GM19025 (cell line): Measurements from ENCODE around the gene NIPAL4.

Experiments
- ATAC-seq: cut with Tn5 transposase; IDR thresholded peaks from one replicate; pipeline ENCODE4 v1.9.1; 2021; ENCODE audit warnings: mild to moderate bottlenecking, low read depth, moderate library complexity; ENCODE audit not compliant: unreplicated experiment

The NIPAL4 gene

DNA sequence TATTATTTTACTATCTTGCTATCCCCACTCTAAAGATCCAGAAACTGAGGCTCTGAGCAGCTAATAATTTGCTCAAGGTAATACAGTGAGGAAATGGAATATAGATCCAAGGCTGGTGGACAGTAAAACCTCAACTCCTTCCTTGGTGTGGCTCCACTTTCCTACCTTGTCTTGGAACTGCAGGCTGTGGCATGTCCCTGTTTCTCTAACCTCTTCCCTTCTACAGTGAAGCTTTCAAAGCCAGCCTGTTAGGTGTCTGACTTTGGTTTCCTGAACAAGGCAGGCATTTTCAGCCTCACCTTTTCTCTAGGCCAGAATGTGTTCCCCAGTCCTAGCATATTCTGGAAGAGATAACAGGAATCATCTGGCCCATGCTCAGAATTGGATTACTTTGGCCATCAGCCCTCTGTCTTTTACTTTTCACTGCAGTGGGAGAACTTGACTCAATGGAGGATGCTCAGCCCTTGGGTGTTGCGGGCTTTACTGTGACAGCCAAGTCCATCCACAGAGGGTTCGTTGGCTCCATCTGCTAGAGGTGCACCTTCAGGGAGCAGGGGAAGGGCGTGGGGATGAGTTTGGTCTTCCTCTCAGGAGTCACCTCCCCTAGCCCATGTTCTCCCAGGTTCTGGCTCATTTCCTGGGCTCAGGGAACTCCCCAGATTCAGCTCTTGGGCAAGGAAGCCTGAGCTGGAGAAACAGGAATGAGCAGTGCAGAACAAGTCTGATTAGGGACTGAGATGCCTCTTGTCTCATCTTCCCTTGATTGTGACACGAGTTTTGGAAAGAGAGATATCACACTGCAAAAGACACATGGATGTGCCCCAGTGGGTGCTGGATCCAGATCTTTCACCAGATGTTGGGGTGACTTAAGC lies 1.1 kb downstream of the NIPAL4 start:
- no peak for ATAC-seq

DNA sequence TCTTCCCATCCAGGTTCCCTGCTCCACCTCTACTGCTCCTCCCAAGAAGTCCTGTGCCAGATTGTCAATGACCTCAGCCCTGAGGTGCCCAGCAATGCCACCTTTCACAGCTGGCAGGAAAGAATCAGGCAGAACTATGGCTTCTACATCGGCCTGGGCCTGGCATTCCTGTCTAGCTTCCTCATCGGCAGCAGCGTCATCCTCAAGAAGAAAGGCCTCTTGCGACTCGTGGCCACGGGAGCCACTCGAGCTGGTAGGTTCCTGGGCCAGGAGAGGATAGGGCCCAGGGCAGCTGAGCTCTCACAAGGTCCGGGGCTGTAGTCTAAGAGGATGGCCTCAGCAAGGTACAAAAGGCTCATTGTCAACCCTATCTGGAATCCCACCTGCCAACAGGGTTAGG lies 3.1 kb downstream of the NIPAL4 start:
- no peak for ATAC-seq

DNA sequence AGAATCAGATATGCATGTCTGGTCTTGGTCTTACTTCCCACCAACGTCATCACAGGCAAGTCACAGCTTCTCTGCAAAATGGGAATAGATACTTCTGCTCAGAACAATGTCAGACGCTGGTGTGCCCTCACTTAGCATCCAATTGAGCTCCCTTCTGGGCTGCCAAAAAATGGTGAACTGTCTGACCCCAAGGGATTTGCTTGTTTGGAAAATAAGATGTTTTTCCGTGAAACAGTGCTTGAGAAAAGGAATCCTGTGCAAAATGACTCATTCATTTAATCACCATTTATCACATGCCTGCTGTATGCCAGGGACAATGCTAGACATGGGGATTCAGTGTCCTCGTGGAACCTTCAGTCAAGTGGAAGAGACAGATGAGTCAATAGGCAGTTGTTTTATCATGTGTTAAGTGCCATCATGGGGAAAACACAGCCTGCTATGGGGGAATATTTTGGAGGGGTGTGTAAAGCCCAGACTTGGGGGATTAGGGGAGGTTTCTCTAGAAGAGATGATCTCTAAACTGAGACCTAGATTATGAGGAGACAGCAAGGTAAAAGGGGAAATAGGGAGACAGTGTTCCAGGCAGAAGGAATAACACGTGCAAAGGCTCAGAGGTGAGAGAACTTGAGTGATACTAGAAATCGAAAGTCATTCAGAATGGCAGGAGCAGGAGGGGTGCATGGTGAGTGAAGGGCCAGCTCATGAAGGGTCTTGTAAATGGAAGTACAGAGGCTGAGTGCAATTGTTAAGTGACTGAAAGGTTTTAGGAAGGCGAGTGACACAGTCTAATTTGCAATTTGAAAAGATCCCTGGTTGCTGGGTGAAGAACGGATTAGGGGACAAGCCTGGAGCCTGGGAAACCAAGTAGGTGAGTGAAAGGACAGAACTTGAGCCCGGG lies 3.9 kb downstream of the NIPAL4 start:
- ATAC-seq, result peak; percentile 1

GRCh38 chr5:157464519-157465171 lies 4.6 kb downstream of the NIPAL4 start:
- peak; percentile 77 for ATAC-seq

DNA sequence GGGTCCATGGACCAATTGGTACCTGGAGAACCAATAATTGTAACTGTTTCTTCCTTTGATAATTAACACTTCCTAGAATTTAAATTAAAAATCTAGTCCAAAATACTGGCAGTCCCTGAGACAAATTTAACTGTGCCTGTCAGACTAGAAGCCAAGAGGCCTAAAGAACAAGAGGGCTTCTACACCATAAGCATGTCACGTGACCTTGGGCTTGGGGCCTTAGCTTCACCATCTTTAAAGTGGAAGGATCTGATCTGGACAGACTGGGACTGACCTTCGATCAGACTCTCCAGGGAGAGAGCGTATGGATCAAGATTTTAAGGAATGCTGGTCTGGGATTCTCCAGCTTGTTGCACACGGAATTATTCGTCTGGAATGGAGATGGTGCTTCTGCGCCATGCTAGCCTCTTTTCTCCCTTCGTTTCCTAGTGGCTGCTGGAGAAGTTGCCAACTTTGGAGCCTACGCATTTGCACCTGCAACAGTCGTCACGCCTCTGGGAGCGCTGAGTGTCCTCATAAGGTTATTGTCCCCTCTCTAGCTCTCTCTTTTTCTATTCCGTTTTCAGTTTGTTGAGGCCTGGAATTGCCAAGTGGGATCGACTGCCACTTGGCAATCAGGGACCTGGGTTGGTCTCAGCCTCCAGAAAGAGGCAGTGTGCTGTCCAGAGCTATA lies 8.4 kb downstream of the NIPAL4 start:
- ATAC-seq, result no peak

GRCh38 chr5:157469073-157469472 lies 9.1 kb downstream of the NIPAL4 start:
- ATAC-seq, result no peak

DNA sequence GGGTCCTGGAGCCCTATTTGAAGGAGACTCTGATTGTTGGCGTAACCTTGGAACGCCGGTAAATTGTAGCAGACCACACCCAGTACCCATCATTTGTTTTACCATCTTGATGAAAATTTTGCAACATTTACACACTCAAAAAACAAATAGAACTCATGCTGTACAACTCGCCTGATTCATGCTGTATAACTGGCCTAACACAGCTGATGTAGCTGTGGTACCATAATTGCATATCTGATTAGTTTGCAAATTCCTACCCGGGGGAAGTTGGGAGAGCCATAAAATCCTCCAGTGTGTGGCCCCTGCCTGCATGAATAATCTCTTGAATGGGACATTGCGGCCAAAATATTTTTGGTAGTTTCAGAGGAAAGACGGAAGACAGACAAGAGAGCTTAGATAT lies 9.7 kb downstream of the NIPAL4 start:
- ATAC-seq, result no peak

- no peak for ATAC-seq
Measured at GRCh38 chr5:157470631-157471030, 10.6 kb downstream of the NIPAL4 start.

GRCh38 chr5:157471709-157472108 lies 11.7 kb downstream of the NIPAL4 start:
- no peak for ATAC-seq

GRCh38 chr5:157473383-157474320 lies 13.6 kb downstream of the NIPAL4 start:
- no peak for ATAC-seq

DNA sequence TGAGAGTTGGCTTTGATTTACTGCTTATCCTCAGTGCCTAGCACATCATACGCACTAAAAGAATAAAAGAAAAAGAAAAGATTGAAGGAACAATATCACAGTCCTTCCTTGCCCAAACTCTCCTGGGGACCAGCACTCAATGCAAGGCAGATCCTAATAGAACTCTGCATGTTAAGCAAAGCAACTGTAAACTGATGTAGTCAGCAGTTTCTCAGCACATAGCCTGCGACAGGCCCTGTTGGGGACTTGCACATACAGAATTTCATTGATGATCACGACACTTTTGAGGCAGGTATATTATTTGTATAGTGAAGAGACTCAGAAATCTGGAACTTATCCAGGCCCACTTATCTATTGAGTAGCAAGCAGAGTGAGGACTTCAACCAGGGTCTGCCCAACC lies 15.4 kb downstream of the NIPAL4 start:
- ATAC-seq, result no peak

DNA sequence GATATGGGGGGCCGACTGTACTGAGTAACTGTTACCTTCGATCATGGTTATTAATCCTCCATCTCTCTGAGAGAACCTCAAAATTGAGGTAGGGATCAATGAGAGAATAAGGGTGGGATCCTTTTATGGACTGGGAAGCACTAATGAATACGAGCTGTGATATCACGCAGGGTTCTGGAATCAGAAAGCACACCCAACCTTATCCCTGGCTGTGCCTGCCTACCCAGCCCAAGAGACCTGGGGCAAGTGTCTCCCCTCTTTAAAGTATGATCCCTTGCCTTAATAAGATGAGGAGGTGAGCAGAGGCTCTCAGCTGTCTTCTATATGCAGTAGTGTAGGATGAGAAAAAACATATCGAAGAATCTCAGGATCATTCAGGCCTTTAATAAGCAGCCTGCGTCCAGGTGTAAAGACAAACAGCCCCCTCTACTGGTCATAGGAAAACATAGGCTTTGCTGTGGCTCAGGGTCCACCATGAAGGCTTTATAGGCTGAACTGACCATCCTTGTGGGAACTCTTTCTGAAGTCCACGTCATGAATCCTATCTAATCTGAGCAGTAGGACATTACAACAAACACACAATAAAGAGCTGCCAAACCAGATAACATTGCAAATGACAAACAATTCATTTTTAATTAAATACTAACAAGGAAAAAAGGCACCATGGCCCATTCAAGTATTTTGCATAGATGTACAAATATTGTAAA lies 16.8 kb downstream of the NIPAL4 start:
- ATAC-seq, result no peak

GRCh38 chr5:157477814-157478494 lies 17.9 kb downstream of the NIPAL4 start:
- ATAC-seq, result no peak

GRCh38 chr5:157478726-157479125 lies 18.7 kb downstream of the NIPAL4 start:
- ATAC-seq, result no peak

DNA sequence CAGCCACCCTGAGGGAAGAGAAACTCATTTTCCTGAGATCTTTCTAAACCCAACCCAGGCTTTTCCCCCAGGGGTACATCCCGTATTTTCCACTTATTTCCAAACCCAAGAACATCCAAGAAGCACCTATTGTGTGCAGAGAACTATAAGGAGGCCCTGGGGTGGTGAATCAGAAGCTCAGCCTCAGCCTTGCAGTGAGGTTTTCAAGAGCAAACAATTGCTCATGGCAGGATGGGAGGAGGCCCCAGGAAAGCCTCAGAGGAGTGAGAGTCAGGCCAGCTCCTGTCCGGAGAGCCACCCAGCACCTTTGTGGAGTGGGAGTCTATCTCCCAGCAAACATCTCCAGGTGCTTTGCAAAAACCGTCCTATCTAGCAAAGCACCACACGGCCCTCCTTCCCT lies 19.2 kb downstream of the NIPAL4 start:
- no peak for ATAC-seq

DNA sequence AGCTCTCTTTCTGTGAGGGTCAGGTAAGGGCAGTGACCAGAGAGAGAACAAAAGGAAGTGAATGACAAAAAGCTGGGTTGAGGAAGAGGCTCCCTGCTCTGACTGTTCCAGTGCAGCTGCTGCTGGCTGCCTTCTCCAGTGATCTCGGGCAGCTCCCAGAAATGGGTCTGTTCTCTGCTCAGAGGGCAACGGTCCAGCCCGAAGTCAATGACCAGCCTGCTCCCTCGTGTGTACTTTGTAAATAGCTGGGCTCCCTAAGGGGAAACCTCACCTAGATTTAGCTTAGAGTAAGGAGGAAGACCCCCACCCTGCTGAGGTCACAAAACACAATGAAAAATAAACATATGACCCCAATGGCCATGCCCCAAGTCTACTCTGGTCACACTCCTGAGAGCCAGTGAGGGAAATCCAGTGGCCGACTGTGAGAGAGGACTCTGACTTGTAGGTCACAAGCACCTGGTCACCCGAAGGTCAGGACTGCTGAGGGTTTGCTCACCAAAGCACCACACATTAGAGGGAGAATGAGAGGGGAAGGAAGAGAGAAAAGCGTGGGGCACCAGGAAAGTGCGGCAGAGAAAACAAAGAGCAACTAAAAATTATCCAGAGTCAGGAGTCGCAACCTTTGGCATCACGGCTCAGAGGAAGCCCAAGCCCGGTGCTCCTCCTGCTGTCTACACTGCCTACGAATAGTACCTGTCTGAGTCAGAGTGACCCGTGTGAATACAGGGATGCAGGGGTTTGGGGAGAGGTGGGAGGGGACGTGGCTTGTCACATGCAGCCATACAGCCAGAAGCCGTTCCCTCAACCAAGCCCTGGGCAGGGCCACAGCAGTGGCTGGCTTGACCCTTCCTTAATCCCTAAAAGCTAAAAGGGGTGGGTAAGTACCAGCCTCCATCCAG lies 19.8 kb downstream of the NIPAL4 start:
- ATAC-seq, result no peak

DNA sequence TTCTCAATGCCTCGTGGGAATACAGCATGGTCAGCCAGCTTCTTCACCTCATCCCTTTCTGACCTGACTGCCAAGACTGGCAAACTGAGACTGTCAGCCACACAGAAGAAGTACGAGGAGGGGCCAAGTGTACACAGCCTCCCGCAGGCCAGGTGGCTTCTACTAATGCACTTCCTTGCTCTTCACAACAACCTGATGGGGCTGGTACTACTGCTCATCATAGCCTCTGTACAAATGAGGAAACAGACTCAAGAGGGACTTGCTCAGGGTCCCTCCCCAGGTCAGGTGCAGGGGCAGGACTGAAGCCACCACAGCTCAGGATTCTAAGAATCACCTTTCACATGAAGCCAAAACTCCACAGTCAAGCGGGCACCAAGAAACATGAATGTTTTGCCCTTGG lies 21.3 kb downstream of the NIPAL4 start:
- ATAC-seq, result no peak
